Liver (tissue), 3 donors: ENCODE results near the gene EXOC3.

Experiments used
- CTCF ChIP-seq: fragments of 150-350 bp; IDR thresholded peaks from 2 replicates; pipeline ENCODE4 v1.5.1; 2017; ENCODE audit warnings: improper control_type of control experiment, low read depth, low read length; ENCODE audit not compliant: missing input control
- JUND ChIP-seq, 2 donors: IDR thresholded peaks; 2 replicates each; pipeline ENCODE4 v1.6.1; 2016; ENCODE audit warnings: antibody characterized with exemption in 2 of 2
- MAX ChIP-seq: IDR thresholded peaks from 2 replicates; pipeline ENCODE4 v1.6.1; 2016; ENCODE audit warnings: antibody characterized with exemption
- TAF1 ChIP-seq: conservative IDR thresholded peaks from 2 replicates; pipeline ENCODE4 v1.6.1; 2016; ENCODE audit warnings: antibody characterized with exemption, mild to moderate bottlenecking
- TF ChIP-seq, protein P1 (sequence below): IDR thresholded peaks from 2 replicates; pipeline ENCODE4 v1.6.1; 2016; ENCODE audit warnings: antibody characterized with exemption, mild to moderate bottlenecking
- donor health status: healthy.
- donor health status: healthy.

DNA sequence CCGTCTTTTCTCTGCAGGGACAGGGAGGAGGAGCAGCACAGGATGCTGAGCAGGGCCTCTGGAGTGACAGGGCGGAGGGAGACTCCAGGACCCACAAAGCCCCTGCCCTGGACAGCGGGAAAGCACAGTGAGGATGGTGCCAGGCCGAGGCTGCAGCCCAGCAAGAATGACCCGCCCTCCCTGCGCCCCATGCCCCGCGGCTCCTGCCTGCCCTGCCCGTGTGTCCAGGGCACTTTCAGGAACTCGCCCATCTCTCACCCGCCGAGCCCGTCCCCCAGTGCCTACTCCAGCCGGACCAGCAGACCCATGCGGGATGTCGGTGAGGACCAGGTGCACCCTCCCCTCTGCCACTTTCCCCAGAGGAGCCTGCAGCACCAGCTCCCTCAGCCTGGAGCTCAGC is 9.1 kb upstream of the EXOC3 start:
- TF ChIP-seq MAX (no peak), TAF1 (no peak), CTCF (no peak), JUND (IDR thresholded peaks at IDR 0.05) (no peak)
- TF ChIP-seq, protein P1, sequence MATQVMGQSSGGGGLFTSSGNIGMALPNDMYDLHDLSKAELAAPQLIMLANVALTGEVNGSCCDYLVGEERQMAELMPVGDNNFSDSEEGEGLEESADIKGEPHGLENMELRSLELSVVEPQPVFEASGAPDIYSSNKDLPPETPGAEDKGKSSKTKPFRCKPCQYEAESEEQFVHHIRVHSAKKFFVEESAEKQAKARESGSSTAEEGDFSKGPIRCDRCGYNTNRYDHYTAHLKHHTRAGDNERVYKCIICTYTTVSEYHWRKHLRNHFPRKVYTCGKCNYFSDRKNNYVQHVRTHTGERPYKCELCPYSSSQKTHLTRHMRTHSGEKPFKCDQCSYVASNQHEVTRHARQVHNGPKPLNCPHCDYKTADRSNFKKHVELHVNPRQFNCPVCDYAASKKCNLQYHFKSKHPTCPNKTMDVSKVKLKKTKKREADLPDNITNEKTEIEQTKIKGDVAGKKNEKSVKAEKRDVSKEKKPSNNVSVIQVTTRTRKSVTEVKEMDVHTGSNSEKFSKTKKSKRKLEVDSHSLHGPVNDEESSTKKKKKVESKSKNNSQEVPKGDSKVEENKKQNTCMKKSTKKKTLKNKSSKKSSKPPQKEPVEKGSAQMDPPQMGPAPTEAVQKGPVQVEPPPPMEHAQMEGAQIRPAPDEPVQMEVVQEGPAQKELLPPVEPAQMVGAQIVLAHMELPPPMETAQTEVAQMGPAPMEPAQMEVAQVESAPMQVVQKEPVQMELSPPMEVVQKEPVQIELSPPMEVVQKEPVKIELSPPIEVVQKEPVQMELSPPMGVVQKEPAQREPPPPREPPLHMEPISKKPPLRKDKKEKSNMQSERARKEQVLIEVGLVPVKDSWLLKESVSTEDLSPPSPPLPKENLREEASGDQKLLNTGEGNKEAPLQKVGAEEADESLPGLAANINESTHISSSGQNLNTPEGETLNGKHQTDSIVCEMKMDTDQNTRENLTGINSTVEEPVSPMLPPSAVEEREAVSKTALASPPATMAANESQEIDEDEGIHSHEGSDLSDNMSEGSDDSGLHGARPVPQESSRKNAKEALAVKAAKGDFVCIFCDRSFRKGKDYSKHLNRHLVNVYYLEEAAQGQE: no peak
